Nephron (organoid): ENCODE results near the gene DDX47.

Experiments
- H3K27ac Mint-ChIP-seq, 3 experiments: 2 replicates each; pipeline ENCODE4 v1.8.0; 2020; ENCODE audit warnings: mixed read lengths in 3 of 3, mild to moderate bottlenecking in 2 of 3, moderate library complexity in 1 of 3
- H3K27me3 Mint-ChIP-seq: 2 replicates; pipeline ENCODE4 v1.8.0; 2021; ENCODE audit warnings: low read depth, mild to moderate bottlenecking, moderate library complexity, mixed read lengths
- H3K36me3 Mint-ChIP-seq: 2 replicates; pipeline ENCODE4 v1.8.0; 2020; ENCODE audit warnings: low read depth, mixed read lengths
- H3K4me1 Mint-ChIP-seq: 2 replicates; pipeline ENCODE4 v1.8.0; 2020; ENCODE audit warnings: mixed read lengths
- H3K4me3 Mint-ChIP-seq, 3 experiments: 2 replicates each; pipeline ENCODE4 v1.8.0; 2020; ENCODE audit warnings: mild to moderate bottlenecking in 3 of 3, mixed read lengths in 3 of 3, moderate library complexity in 2 of 3
- H3K9me3 Mint-ChIP-seq: 2 replicates; pipeline ENCODE4 v1.8.0; 2020; ENCODE audit warnings: mixed read lengths
- TF ChIP-seq, protein P1 (sequence below), 3 experiments: fragments of 200-600 bp; sonication (generic); IDR thresholded peaks; one replicate each; pipeline ENCODE4 v1.5.0; 2021; ENCODE audit warnings: antibody characterized with exemption in 3 of 3; ENCODE audit not compliant: unreplicated experiment in 3 of 3

Gene DDX47

GRCh38 chr12:12777092-12777491, 36.1 kb upstream of the DDX47 start:
- Mint-ChIP-seq H3K27me3 (no peaks in the 10 kb centered on the region), H3K36me3 (no peaks in the 10 kb centered on the region), H3K4me1 (peaks cover 6% of the 10 kb centered on the region), H3K4me3 (no peak overlapping the region), H3K9me3 (peaks cover 8% of the 10 kb centered on the region), H3K27ac (no peak overlapping the region)
- TF ChIP-seq, protein P1, sequence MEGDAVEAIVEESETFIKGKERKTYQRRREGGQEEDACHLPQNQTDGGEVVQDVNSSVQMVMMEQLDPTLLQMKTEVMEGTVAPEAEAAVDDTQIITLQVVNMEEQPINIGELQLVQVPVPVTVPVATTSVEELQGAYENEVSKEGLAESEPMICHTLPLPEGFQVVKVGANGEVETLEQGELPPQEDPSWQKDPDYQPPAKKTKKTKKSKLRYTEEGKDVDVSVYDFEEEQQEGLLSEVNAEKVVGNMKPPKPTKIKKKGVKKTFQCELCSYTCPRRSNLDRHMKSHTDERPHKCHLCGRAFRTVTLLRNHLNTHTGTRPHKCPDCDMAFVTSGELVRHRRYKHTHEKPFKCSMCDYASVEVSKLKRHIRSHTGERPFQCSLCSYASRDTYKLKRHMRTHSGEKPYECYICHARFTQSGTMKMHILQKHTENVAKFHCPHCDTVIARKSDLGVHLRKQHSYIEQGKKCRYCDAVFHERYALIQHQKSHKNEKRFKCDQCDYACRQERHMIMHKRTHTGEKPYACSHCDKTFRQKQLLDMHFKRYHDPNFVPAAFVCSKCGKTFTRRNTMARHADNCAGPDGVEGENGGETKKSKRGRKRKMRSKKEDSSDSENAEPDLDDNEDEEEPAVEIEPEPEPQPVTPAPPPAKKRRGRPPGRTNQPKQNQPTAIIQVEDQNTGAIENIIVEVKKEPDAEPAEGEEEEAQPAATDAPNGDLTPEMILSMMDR (IDR thresholded peaks at IDR 0.05; ENCODE audit: unreplicated experiment in 3 of 3) = no peak

DNA sequence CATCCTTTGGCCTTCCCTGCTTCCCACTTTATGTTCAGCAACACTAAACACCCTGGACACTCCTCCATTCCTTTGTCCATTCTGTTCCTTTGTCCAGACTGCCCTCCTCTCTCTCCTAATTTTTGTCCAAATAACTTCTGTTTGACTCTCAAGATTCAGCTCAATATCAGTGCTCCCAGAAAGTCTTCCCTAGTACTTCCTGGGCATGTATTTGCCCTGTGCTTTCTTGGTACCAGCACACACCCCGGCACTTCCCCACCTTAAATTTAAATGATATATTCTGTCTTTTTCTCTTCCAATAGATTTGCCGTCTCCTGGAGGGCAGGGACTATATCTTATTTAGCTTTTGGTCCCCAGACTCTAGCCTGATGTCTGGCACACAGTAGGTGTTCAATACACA, 34.1 kb upstream of the DDX47 start:
- H3K9me3 Mint-ChIP-seq = peaks cover 3% of the 10 kb centered on the region
- TF ChIP-seq, protein P1 (IDR thresholded peaks at IDR 0.05; ENCODE audit: unreplicated experiment in 3 of 3) = no peak
- peak overlapping the region in 1 of 3 experiments; percentile 86 for H3K27ac Mint-ChIP-seq
- peaks cover 6% of the 10 kb centered on the region for H3K4me1 Mint-ChIP-seq
- H3K27me3 Mint-ChIP-seq = no peaks in the 10 kb centered on the region
- no peak overlapping the region for H3K4me3 Mint-ChIP-seq
- H3K36me3 Mint-ChIP-seq = no peaks in the 10 kb centered on the region

DNA sequence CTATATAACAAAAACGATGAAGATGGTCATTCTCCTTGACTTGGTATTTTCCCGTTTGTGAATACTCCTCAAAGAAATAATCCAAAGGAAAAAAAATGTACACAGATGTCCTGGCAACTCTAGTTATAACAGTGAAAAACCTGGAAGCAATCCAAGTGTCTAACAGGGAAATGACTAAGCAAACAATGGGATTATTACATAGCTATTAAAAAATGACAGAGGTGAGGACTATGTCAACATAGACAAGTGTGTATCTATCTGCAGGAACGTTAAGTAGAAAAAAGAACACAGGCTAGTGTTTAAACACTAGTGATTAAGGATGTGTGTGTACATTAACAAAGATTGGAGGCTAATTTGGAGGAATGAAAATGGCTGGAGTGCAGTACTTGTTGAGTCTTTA, 33.6 kb upstream of the DDX47 start:
- peaks cover 6% of the 10 kb centered on the region for H3K4me1 Mint-ChIP-seq
- H3K27me3 Mint-ChIP-seq = no peaks in the 10 kb centered on the region
- TF ChIP-seq, protein P1 (IDR thresholded peaks at IDR 0.05; ENCODE audit: unreplicated experiment in 3 of 3) = no peak
- no peak overlapping the region for H3K4me3 Mint-ChIP-seq
- H3K9me3 Mint-ChIP-seq = peaks cover 3% of the 10 kb centered on the region
- H3K36me3 Mint-ChIP-seq = no peaks in the 10 kb centered on the region
- H3K27ac Mint-ChIP-seq = peak overlapping the region; percentile 14 to 86 (median 26)

GRCh38 chr12:12784116-12784515, 29.0 kb upstream of the DDX47 start:
- peak overlapping the region in 2 of 3 experiments; percentile 70 to 74 for H3K27ac Mint-ChIP-seq
- H3K4me1 Mint-ChIP-seq = peaks cover 36% of the 10 kb centered on the region
- TF ChIP-seq, protein P1 (IDR thresholded peaks at IDR 0.05; ENCODE audit: unreplicated experiment in 3 of 3) = no peak
- H3K36me3 Mint-ChIP-seq = no peaks in the 10 kb centered on the region
- H3K9me3 Mint-ChIP-seq = peaks cover 3% of the 10 kb centered on the region
- H3K4me3 Mint-ChIP-seq = peak overlapping the region in 1 of 3 experiments; percentile 29
- no peaks in the 10 kb centered on the region for H3K27me3 Mint-ChIP-seq

- H3K36me3 Mint-ChIP-seq = no peaks in the 10 kb centered on the region
- peak within 1 kb of the TSS; percentile 56 to 75 (median 69) for H3K4me3 Mint-ChIP-seq
- TF ChIP-seq, protein P1 (IDR thresholded peaks at IDR 0.05; ENCODE audit: unreplicated experiment in 3 of 3) = no peak
Observed at GRCh38 chr12:12784911-12785814, 28.0 kb upstream of the DDX47 start, which contains the start of gene APOLD1. APOLD1 (plus strand) TSS chr12:12785659; CDS start chr12:12785692, 33 bp downstream.

More at GRCh38 chr12:12784911-12785814, 28.0 kb upstream of the DDX47 start, which contains the start of gene APOLD1:
- peaks cover 34% of the 10 kb centered on the region for H3K4me1 Mint-ChIP-seq
- H3K27me3 Mint-ChIP-seq = no peaks in the 10 kb centered on the region
- peaks cover 3% of the 10 kb centered on the region for H3K9me3 Mint-ChIP-seq
- peak within 1 kb of the TSS; percentile 74 to 84 (median 81) for H3K27ac Mint-ChIP-seq
